ENCODE data around the gene FBRSL1. TPM values are rescaled to one million over a fixed set of nuclear protein-coding genes. Genes with fewer than 3 reads are reported as not detected.

Gene FBRSL1
- total RNA-seq, 1 donor from 2014 or later: 58.7 TPM

DNA sequence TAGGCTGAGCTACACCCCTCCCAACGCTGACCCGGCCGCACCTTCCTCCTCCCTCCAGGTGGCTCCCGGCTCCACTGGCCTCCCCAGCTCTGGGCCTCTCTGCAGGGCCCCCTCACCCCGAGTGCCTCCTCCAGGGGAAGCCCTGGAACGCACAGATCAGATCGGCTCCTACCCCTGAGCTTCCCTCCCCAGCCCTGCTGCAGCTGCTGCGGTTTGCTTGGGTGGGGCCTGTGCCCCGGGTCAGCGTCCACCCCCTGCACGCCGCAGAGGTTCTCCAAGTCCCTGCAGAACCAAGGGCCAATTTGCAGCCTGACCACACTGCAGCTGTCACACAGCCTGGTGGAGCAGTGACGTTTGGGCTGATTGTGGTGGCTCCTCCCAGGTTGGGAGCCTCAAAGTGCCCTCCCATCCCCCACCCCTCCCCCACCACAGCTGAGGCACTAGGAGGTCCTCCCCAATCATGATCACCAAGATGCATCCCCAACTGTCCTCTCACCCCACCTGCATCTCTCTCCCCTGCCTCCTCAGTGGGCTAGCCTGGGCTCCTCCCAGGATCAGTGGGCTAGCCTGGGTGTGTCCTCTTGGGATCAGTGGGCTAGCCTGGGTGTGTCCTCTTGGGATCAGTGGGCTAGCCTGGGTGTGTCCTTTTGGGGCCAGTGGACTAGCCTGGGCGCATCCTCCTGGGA lies 12.8 kb upstream of the FBRSL1 start:
- DNase-seq (no peak), ATAC-seq (ENCODE audit: low read depth) (no peak)
- CTCF ChIA-PET: no interaction called here

GRCh38 chr12:132477703-132478432 lies 12.1 kb upstream of the FBRSL1 start:
- TF ChIP-seq, protein P1, sequence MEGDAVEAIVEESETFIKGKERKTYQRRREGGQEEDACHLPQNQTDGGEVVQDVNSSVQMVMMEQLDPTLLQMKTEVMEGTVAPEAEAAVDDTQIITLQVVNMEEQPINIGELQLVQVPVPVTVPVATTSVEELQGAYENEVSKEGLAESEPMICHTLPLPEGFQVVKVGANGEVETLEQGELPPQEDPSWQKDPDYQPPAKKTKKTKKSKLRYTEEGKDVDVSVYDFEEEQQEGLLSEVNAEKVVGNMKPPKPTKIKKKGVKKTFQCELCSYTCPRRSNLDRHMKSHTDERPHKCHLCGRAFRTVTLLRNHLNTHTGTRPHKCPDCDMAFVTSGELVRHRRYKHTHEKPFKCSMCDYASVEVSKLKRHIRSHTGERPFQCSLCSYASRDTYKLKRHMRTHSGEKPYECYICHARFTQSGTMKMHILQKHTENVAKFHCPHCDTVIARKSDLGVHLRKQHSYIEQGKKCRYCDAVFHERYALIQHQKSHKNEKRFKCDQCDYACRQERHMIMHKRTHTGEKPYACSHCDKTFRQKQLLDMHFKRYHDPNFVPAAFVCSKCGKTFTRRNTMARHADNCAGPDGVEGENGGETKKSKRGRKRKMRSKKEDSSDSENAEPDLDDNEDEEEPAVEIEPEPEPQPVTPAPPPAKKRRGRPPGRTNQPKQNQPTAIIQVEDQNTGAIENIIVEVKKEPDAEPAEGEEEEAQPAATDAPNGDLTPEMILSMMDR (IDR thresholded peaks at IDR 0.05): no peak
- intact Hi-C loops (cut with micrococcal nuclease): no loop called here
- no peaks in the 10 kb centered on the region for H3K36me3 Mint-ChIP-seq (ENCODE audit: low read depth)
- peaks cover 49% of the 10 kb centered on the region for H3K4me1 Mint-ChIP-seq
- ChIA-PET POLR2A (interaction anchor here (0.7 to 1.2 kb wide), 2 partner anchors 8 to 30 kb away, joined by 4 to 7 read pairs; no protein-coding TSS in a partner anchor), CTCF (no interaction called here)
- H3K9me3 Mint-ChIP-seq: no peaks in the 10 kb centered on the region
- no peak for ATAC-seq (ENCODE audit: low read depth)
- H3K4me3 Mint-ChIP-seq: no peak overlapping the region
- DNase-seq: no peak
- H3K27me3 Mint-ChIP-seq: no peaks in the 10 kb centered on the region
- no peak overlapping the region for H3K27ac Mint-ChIP-seq

More for the DNA sequence above, 12.8 kb upstream of the FBRSL1 start:
- POLR2A ChIA-PET: interaction anchor here (0.5 to 1.2 kb wide), 4 partner anchors 9 to 210 kb away, joined by 3 to 6 read pairs (median 4); partner anchors contain the start of gene POLE
- Mint-ChIP-seq H3K27ac (no peak overlapping the region), H3K4me3 (no peak overlapping the region), H3K36me3 (ENCODE audit: low read depth) (no peaks in the 10 kb centered on the region), H3K27me3 (no peaks in the 10 kb centered on the region), H3K9me3 (no peaks in the 10 kb centered on the region), H3K4me1 (peaks cover 47% of the 10 kb centered on the region)
- intact Hi-C loops (cut with micrococcal nuclease): no loop called here
- TF ChIP-seq, protein P1 (IDR thresholded peaks at IDR 0.05): no peak

GRCh38 chr12:132478433-132478803 lies 11.5 kb upstream of the FBRSL1 start:
- H3K9me3 Mint-ChIP-seq: no peaks in the 10 kb centered on the region
- POLR2A ChIA-PET: interaction anchor here (0.7 kb wide), 1 partner anchor 29 kb away, joined by 7 read pairs; no protein-coding TSS in a partner anchor
- H3K4me3 Mint-ChIP-seq: no peak overlapping the region
- H3K36me3 Mint-ChIP-seq (ENCODE audit: low read depth): no peaks in the 10 kb centered on the region
- no peak for ATAC-seq (ENCODE audit: low read depth)
- H3K4me1 Mint-ChIP-seq: peaks cover 50% of the 10 kb centered on the region
- no peak for DNase-seq
- CTCF ChIA-PET: no interaction called here
- no peaks in the 10 kb centered on the region for H3K27me3 Mint-ChIP-seq
- no peak overlapping the region for H3K27ac Mint-ChIP-seq
- TF ChIP-seq, protein P1 (IDR thresholded peaks at IDR 0.05): no peak
- intact Hi-C loops (cut with micrococcal nuclease): no loop called here

GRCh38 chr12:132478845-132479244 lies 11.1 kb upstream of the FBRSL1 start:
- peaks cover 50% of the 10 kb centered on the region for H3K4me1 Mint-ChIP-seq
- H3K9me3 Mint-ChIP-seq: no peaks in the 10 kb centered on the region
- no peak overlapping the region for H3K27ac Mint-ChIP-seq
- ATAC-seq (ENCODE audit: low read depth): no peak
- ChIA-PET POLR2A (interaction anchor here (0.7 kb wide), 1 partner anchor 29 kb away, joined by 7 read pairs; no protein-coding TSS in a partner anchor), CTCF (no interaction called here)
- TF ChIP-seq, protein P1 (IDR thresholded peaks at IDR 0.05): no peak
- DNase-seq: no peak
- intact Hi-C loops (cut with micrococcal nuclease): no loop called here
- no peaks in the 10 kb centered on the region for H3K27me3 Mint-ChIP-seq
- H3K4me3 Mint-ChIP-seq: no peak overlapping the region
- H3K36me3 Mint-ChIP-seq (ENCODE audit: low read depth): no peaks in the 10 kb centered on the region

- Mint-ChIP-seq H3K36me3 (ENCODE audit: low read depth) (no peaks in the 10 kb centered on the region), H3K4me3 (no peak overlapping the region), H3K4me1 (peaks cover 50% of the 10 kb centered on the region), H3K9me3 (no peaks in the 10 kb centered on the region), H3K27ac (no peak overlapping the region), H3K27me3 (no peaks in the 10 kb centered on the region)
- ChIA-PET POLR2A (no interaction called here), CTCF (no interaction called here)
- intact Hi-C loops (cut with micrococcal nuclease): no loop called here
- DNase-seq: no peak
- ATAC-seq (ENCODE audit: low read depth): no peak
- TF ChIP-seq, protein P1 (IDR thresholded peaks at IDR 0.05): no peak
Observed at GRCh38 chr12:132479291-132479690, 10.7 kb upstream of the FBRSL1 start.
